Measurements from ENCODE around the gene PACS1.

PACS1 gene

GRCh38 chr11:66261578-66261977 is 191.5 kb downstream of the PACS1 start:
- no peak for TF ChIP-seq SIN3A (IDR thresholded peaks at IDR 0.05; ENCODE audit: borderline replicate concordance, insufficient read depth, low read length)
- TF ChIP-seq FOXP2 (optimal IDR thresholded peaks at IDR 0.05; ENCODE audit: borderline replicate concordance, extremely low read depth, extremely low read length, insufficient read depth) = no peak
- no peak for TF ChIP-seq TAF1 (IDR thresholded peaks at IDR 0.05; ENCODE audit: borderline replicate concordance, insufficient read depth, low read length)
- TF ChIP-seq POLR2AphosphoS5 (IDR thresholded peaks at IDR 0.05; ENCODE audit: low read depth, low read length) = no peak
- no peak for TF ChIP-seq REST (IDR thresholded peaks at IDR 0.05; ENCODE audit: insufficient read depth in 1 of 2, low read depth in 2 of 2, low read length in 2 of 2)

GRCh38 chr11:66262191-66262590 is 192.1 kb downstream of the PACS1 start:
- TF ChIP-seq FOXP2 (optimal IDR thresholded peaks at IDR 0.05; ENCODE audit: borderline replicate concordance, extremely low read depth, extremely low read length, insufficient read depth) (no peak), POLR2AphosphoS5 (IDR thresholded peaks at IDR 0.05; ENCODE audit: low read depth, low read length) (no peak), REST (IDR thresholded peaks at IDR 0.05; ENCODE audit: insufficient read depth in 1 of 2, low read depth in 2 of 2, low read length in 2 of 2) (no peak), TAF1 (IDR thresholded peaks at IDR 0.05; ENCODE audit: borderline replicate concordance, insufficient read depth, low read length) (no peak), SIN3A (IDR thresholded peaks at IDR 0.05; ENCODE audit: borderline replicate concordance, insufficient read depth, low read length) (no peak)

- TF ChIP-seq FOXP2 (optimal IDR thresholded peaks at IDR 0.05; ENCODE audit: borderline replicate concordance, extremely low read depth, extremely low read length, insufficient read depth) (no peak), REST (IDR thresholded peaks at IDR 0.05; ENCODE audit: insufficient read depth in 1 of 2, low read depth in 2 of 2, low read length in 2 of 2) (no peak), SIN3A (IDR thresholded peaks at IDR 0.05; ENCODE audit: borderline replicate concordance, insufficient read depth, low read length) (no peak), TAF1 (IDR thresholded peaks at IDR 0.05; ENCODE audit: borderline replicate concordance, insufficient read depth, low read length) (no peak), POLR2AphosphoS5 (IDR thresholded peaks at IDR 0.05; ENCODE audit: low read depth, low read length) (no peak; the same call in 1 of the 2 replicates)
These were observed 192.6 kb downstream of the PACS1 start for GRCh38 chr11:66262696-66263095.

- TF ChIP-seq FOXP2 (optimal IDR thresholded peaks at IDR 0.05; ENCODE audit: borderline replicate concordance, extremely low read depth, extremely low read length, insufficient read depth) (no peak), SIN3A (IDR thresholded peaks at IDR 0.05; ENCODE audit: borderline replicate concordance, insufficient read depth, low read length) (no peak), TAF1 (IDR thresholded peaks at IDR 0.05; ENCODE audit: borderline replicate concordance, insufficient read depth, low read length) (no peak), REST (IDR thresholded peaks at IDR 0.05; ENCODE audit: insufficient read depth in 1 of 2, low read depth in 2 of 2, low read length in 2 of 2) (no peak), POLR2AphosphoS5 (IDR thresholded peaks at IDR 0.05; ENCODE audit: low read depth, low read length) (no peak)
These were observed 193.2 kb downstream of the PACS1 start for GRCh38 chr11:66263231-66263630.

- TF ChIP-seq REST (IDR thresholded peaks at IDR 0.05; ENCODE audit: insufficient read depth in 1 of 2, low read depth in 2 of 2, low read length in 2 of 2) (no peak), SIN3A (IDR thresholded peaks at IDR 0.05; ENCODE audit: borderline replicate concordance, insufficient read depth, low read length) (no peak), POLR2AphosphoS5 (IDR thresholded peaks at IDR 0.05; ENCODE audit: low read depth, low read length) (no peak), FOXP2 (optimal IDR thresholded peaks at IDR 0.05; ENCODE audit: borderline replicate concordance, extremely low read depth, extremely low read length, insufficient read depth) (no peak), TAF1 (IDR thresholded peaks at IDR 0.05; ENCODE audit: borderline replicate concordance, insufficient read depth, low read length) (no peak)
These were observed 193.7 kb downstream of the PACS1 start for GRCh38 chr11:66263785-66264184.

All from PFSK-1 (cell line).